Measurements from ENCODE around the gene RNGTT. TPM values are rescaled to one million over a fixed set of nuclear protein-coding genes. Genes with fewer than 3 reads are reported as not detected.

RNGTT gene
- total and polyA plus RNA-seq, 8 donors, result 12.1 to 18.5 (median 15.7) TPM

- TF ChIP-seq CTCF (IDR thresholded peaks at IDR 0.05), result no peak
- peaks cover 0 to 9% of the 10 kb centered on the region in 2 donors for H3K36me3 ChIP-seq
- intact Hi-C loops (cut with DNase I), result no loop called here
- H3K4me1 ChIP-seq, result no peaks in the 10 kb centered on the region
- no peaks in the 10 kb centered on the region for H3K9me3 ChIP-seq
- DNase-seq (no peak), ATAC-seq (no peak)
- no peak overlapping the region for H3K27ac ChIP-seq
- no peaks in the 10 kb centered on the region for H3K27me3 ChIP-seq
- H3K4me3 ChIP-seq, result no peak overlapping the region
Measured at GRCh38 chr6:88895911-88896310, 67.5 kb downstream of the RNGTT start.

DNA sequence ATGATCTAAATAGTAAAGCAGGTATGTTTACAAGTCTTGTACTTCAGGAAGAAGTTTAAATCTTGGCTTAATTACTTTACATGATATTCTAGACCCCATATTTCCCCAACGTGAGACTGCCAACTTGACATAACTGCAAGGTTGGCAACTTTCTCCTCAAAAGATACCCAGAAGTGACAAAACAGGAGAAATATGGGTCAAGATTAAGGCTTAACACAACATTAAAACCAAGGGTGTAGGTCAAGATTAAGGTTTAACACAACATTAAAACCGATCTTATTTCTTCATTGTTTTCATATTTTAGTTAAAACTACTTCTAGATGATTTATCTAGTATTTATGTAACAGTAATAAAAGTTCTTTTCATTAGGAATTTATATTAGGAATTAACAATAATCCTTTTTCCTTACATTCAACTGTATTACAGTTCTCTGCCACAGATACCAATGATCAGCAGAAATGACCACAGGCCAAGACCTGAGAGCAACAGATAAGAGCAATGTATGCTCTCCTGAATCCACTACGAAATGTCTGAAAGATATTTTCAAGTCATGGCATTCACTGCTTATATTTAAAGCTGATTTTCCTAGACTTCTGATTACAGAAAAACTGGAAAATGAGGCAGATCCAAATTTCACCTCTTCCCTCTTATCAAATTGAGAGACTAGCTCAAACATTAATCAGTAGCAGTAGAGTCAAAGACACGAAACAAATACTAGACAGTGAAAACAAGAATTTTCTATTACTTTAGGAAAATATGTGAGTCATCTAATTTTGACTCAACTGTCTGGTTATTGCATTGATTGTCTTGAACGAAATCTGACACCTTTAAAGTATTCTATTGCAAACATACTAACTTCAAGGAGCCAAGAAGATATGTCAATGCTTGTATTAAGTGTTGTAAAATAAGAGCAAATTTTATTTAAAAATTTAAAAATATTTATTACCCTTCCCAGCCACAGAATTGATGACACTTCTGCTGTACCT lies 72.3 kb downstream of the RNGTT start:
- DNase-seq, result no peak
- H3K4me3 ChIP-seq, result no peak overlapping the region
- H3K27me3 ChIP-seq, result no peaks in the 10 kb centered on the region
- intact Hi-C loops (cut with DNase I), result no loop called here
- peaks cover 0 to 31% of the 10 kb centered on the region in 2 donors for H3K36me3 ChIP-seq
- no peak for ATAC-seq
- H3K4me1 ChIP-seq, result no peaks in the 10 kb centered on the region
- no peak overlapping the region for H3K27ac ChIP-seq
- no peaks in the 10 kb centered on the region for H3K9me3 ChIP-seq
- TF ChIP-seq CTCF (IDR thresholded peaks at IDR 0.05), result no peak

DNA sequence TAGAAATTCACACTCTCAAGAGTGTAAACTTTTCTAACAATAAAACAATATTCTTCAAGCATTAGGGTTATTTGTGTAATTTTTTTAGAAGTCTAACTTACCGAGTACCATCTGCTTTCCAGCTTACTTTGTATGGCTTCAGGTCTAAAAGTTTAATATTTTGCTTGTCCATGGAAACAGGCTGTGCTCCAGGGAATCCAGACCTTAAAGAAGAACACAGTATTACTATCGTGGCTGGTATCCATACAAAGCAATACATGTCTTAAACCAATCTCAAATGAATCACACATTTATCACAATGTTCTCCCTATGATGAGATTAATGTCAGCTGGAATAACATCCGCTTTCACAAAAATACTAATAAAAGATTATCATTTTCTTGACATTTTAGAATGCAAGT lies 73.0 kb downstream of the RNGTT start:
- H3K27ac ChIP-seq, result no peak overlapping the region
- H3K27me3 ChIP-seq, result no peaks in the 10 kb centered on the region
- intact Hi-C loops (cut with DNase I), result no loop called here
- DNase-seq (no peak), ATAC-seq (no peak)
- peaks cover 0 to 2% of the 10 kb centered on the region in 2 donors for H3K9me3 ChIP-seq
- peaks cover 0 to 39% of the 10 kb centered on the region in 2 donors for H3K36me3 ChIP-seq
- no peaks in the 10 kb centered on the region for H3K4me1 ChIP-seq
- no peak for TF ChIP-seq CTCF (IDR thresholded peaks at IDR 0.05)
- H3K4me3 ChIP-seq, result no peak overlapping the region

GRCh38 chr6:88884361-88884760 lies 79.1 kb downstream of the RNGTT start:
- no peak for TF ChIP-seq CTCF (IDR thresholded peaks at IDR 0.05)
- intact Hi-C loops (cut with DNase I), result no loop called here

GRCh38 chr6:88882536-88882935 lies 80.9 kb downstream of the RNGTT start:
- ATAC-seq, result no peak
- H3K36me3 ChIP-seq, result peaks cover 0 to 18% of the 10 kb centered on the region in 2 donors
- DNase-seq, result no peak
- no peaks in the 10 kb centered on the region for H3K27me3 ChIP-seq
- no peaks in the 10 kb centered on the region for H3K4me1 ChIP-seq
- peaks cover 0 to 2% of the 10 kb centered on the region in 2 donors for H3K9me3 ChIP-seq
- H3K4me3 ChIP-seq, result no peak overlapping the region
- intact Hi-C loops (cut with DNase I), result no loop called here
- H3K27ac ChIP-seq, result no peak overlapping the region
- no peak for TF ChIP-seq CTCF (IDR thresholded peaks at IDR 0.05)

More at GRCh38 chr6:88884361-88884760, 79.1 kb downstream of the RNGTT start:
- Histone ChIP-seq H3K27ac (no peak overlapping the region), H3K36me3 (peaks cover 0 to 29% of the 10 kb centered on the region in 2 donors), H3K9me3 (peaks cover 0 to 2% of the 10 kb centered on the region in 2 donors), H3K27me3 (no peaks in the 10 kb centered on the region), H3K4me1 (no peaks in the 10 kb centered on the region), H3K4me3 (no peak overlapping the region)
- DNase-seq, result no peak
- no peak for ATAC-seq

Data from left lung (tissue), 10 donors.